Gastroesophageal sphincter (tissue), 4 donors: ENCODE data around the gene CTNND2. TPM values are rescaled to one million over a fixed set of nuclear protein-coding genes. Genes with fewer than 3 reads are reported as not detected.

ENCODE experiments used
- ATAC-seq: fragments of 150-250 bp; one replicate; pipeline ENCODE4 v1.9.1; 2016; ENCODE audit warnings: mild to moderate bottlenecking, moderate library complexity
- H3K27ac ChIP-seq, 4 donors: fragments of 200-600 bp; sonication (generic) in 3 of 4; 1 replicate in 3 of 4; 2 replicates in 1 of 4; pipeline ENCODE4 v1.5.1; 2016 to 2019
- H3K27me3 ChIP-seq: fragments of 200-600 bp; sonication (generic); one replicate; pipeline ENCODE4 v1.5.1; 2019
- H3K36me3 ChIP-seq, 2 donors: fragments of 200-600 bp; sonication (generic); one replicate each; pipeline ENCODE4 v1.5.1; 2019; ENCODE audit warnings: control low read depth in 1 of 2
- H3K4me1 ChIP-seq, 3 donors: fragments of 200-600 bp; sonication (generic); 1 replicate in 2 of 3; 2 replicates in 1 of 3; pipeline ENCODE4 v1.5.1; 2016 to 2019; ENCODE audit warnings: control low read depth in 2 of 3
- H3K4me3 ChIP-seq, 2 donors: fragments of 200-600 bp; sonication (generic); one replicate each; pipeline ENCODE4 v1.5.1; 2019; ENCODE audit warnings: mild to moderate bottlenecking in 1 of 2, moderate library complexity in 1 of 2
- H3K9me3 ChIP-seq, 3 donors: fragments of 200-600 bp; sonication (generic); one replicate each; pipeline ENCODE4 v1.5.1; 2017 to 2019; ENCODE audit warnings: control low read depth in 2 of 3
- EP300 ChIP-seq: sonication (generic); formaldehyde crosslinking; IDR thresholded peaks from one replicate; pipeline ENCODE4 v1.6.1; 2017; ENCODE audit warnings: antibody characterized with exemption, mild to moderate bottlenecking
- POLR2A ChIP-seq, 2 donors: fragments of 450-650 bp; IDR thresholded peaks; one replicate each; pipeline ENCODE4 v1.6.1; 2017; ENCODE audit warnings: antibody characterized with exemption in 2 of 2, mild to moderate bottlenecking in 2 of 2, moderate library complexity in 1 of 2
- POLR2AphosphoS5 ChIP-seq: sonication (generic); formaldehyde crosslinking; IDR thresholded peaks from one replicate; pipeline ENCODE4 v1.6.1; 2017; ENCODE audit warnings: antibody characterized with exemption
- WGBS, 2 donors: methylation state at CpG; one replicate each; pipeline ENCODE4 v1.1.5; 2018; ENCODE audit warnings: low coverage in 1 of 2; 5-methylcytosine and 5-hydroxymethylcytosine counted together
- total RNA-seq, 4 donors: library from RNA; depleted of rRNA; stranded (reverse); fragments of >200 nt; gene quantifications; one replicate each; pipeline ENCODE4 v1.1.0, GENCODE V29; 2016
- TF ChIP-seq, protein P1 (sequence below), 4 experiments: fragments of 200-600 bp in 2 of 4; fragments of 450-650 bp in 2 of 4; sonication (generic) in 1 of 4; IDR thresholded peaks; one replicate each; pipeline ENCODE4 v1.5.1; 2017 to 2019; ENCODE audit warnings: antibody characterized with exemption in 4 of 4, mild to moderate bottlenecking in 2 of 4, moderate library complexity in 2 of 4

Gene CTNND2
- total RNA-seq, 4 donors from 2014 or later: 0.40 to 3.1 (median 1.9) TPM

- Histone ChIP-seq H3K4me3 (no peak overlapping the region), H3K36me3 (no peaks in the 10 kb centered on the region), H3K27me3 (no peaks in the 10 kb centered on the region), H3K27ac (no peak overlapping the region), H3K9me3 (no peaks in the 10 kb centered on the region), H3K4me1 (no peaks in the 10 kb centered on the region)
- WGBS, 2 donors: 81 to 87% methylated on average over 7 of the region's 7 CpGs
- TF ChIP-seq, protein P1, sequence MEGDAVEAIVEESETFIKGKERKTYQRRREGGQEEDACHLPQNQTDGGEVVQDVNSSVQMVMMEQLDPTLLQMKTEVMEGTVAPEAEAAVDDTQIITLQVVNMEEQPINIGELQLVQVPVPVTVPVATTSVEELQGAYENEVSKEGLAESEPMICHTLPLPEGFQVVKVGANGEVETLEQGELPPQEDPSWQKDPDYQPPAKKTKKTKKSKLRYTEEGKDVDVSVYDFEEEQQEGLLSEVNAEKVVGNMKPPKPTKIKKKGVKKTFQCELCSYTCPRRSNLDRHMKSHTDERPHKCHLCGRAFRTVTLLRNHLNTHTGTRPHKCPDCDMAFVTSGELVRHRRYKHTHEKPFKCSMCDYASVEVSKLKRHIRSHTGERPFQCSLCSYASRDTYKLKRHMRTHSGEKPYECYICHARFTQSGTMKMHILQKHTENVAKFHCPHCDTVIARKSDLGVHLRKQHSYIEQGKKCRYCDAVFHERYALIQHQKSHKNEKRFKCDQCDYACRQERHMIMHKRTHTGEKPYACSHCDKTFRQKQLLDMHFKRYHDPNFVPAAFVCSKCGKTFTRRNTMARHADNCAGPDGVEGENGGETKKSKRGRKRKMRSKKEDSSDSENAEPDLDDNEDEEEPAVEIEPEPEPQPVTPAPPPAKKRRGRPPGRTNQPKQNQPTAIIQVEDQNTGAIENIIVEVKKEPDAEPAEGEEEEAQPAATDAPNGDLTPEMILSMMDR (IDR thresholded peaks at IDR 0.05): no peak
- TF ChIP-seq POLR2A (IDR thresholded peaks at IDR 0.05) (no peak), EP300 (no peak)
- no peak for ATAC-seq
Measured at GRCh38 chr5:11692636-11693035, 211.6 kb downstream of the CTNND2 start.

- TF ChIP-seq EP300 (no peak), POLR2AphosphoS5 (no peak)
- WGBS, 2 donors: 50% methylated on average over 1 of the region's 1 CpG; no CpG with 5 or more reads in 1 of the 2 donors
- ATAC-seq: no peak
- no peak overlapping the region for H3K4me3 ChIP-seq
- H3K4me1 ChIP-seq: no peaks in the 10 kb centered on the region
- no peaks in the 10 kb centered on the region for H3K9me3 ChIP-seq
- H3K36me3 ChIP-seq: no peaks in the 10 kb centered on the region
- H3K27ac ChIP-seq: no peak overlapping the region
- H3K27me3 ChIP-seq: no peaks in the 10 kb centered on the region
Measured at GRCh38 chr5:11687498-11687897, 216.7 kb downstream of the CTNND2 start.

DNA sequence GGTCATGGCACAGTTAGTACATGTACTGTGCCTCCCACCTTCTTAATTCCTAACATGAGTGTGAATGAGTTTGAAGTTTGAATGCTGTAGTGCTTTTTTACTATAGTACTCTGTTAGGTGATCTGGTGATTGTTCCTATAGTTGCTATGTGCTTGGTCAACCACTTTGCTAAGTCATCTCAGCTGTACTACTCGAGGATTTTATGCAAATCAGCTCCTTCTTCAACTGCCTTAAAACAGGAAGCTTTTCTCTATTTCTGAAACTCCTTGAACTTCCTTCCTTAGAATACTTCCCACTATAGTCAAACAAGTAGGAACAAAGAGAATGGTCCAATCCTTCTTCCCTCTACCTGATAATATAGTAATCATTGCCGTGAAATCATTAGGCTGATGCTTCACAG is 219.6 kb downstream of the CTNND2 start:
- 47 to 100% methylated on average over 2 of the region's 2 CpGs for WGBS, 2 donors
- H3K4me3 ChIP-seq: no peak overlapping the region
- no peak for ATAC-seq
- no peaks in the 10 kb centered on the region for H3K36me3 ChIP-seq
- TF ChIP-seq EP300 (no peak), POLR2AphosphoS5 (no peak), POLR2A (IDR thresholded peaks at IDR 0.05) (no peak)
- TF ChIP-seq, protein P1 (IDR thresholded peaks at IDR 0.05): no peak
- no peaks in the 10 kb centered on the region for H3K27me3 ChIP-seq
- no peaks in the 10 kb centered on the region for H3K9me3 ChIP-seq
- H3K27ac ChIP-seq: no peak overlapping the region
- H3K4me1 ChIP-seq: no peaks in the 10 kb centered on the region

GRCh38 chr5:11683666-11684065 is 220.6 kb downstream of the CTNND2 start:
- TF ChIP-seq POLR2A (IDR thresholded peaks at IDR 0.05) (no peak), POLR2AphosphoS5 (no peak), EP300 (no peak)
- TF ChIP-seq, protein P1 (IDR thresholded peaks at IDR 0.05): no peak
- ATAC-seq: no peak
- Histone ChIP-seq H3K27ac (no peak overlapping the region), H3K27me3 (no peaks in the 10 kb centered on the region), H3K9me3 (no peaks in the 10 kb centered on the region), H3K4me1 (no peaks in the 10 kb centered on the region), H3K4me3 (no peak overlapping the region), H3K36me3 (no peaks in the 10 kb centered on the region)
- WGBS, 2 donors: 67 to 73% methylated on average over 1 to 2 of the region's 2 CpGs

DNA sequence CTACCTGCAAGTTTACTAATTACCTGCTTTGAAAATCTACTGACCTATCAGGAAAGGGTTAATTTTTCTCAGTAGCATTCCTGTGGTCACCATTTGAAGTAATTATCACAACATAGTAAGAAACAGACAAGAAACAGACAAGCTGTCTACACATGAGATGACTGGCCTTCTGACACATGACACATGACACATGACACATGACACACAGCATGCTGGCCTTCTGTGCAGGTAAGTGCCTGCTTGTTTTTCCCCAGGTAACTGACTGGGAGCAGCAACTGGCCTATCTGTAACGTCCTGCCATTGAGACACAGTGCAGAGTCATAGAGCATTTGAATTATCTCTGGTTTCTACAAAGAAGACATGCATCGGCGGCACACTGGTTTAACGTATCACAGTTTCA is 222.4 kb downstream of the CTNND2 start:
- no peaks in the 10 kb centered on the region for H3K27me3 ChIP-seq
- H3K9me3 ChIP-seq: no peaks in the 10 kb centered on the region
- no peak overlapping the region for H3K27ac ChIP-seq
- no peak for TF ChIP-seq POLR2AphosphoS5
- no peak for TF ChIP-seq POLR2A (IDR thresholded peaks at IDR 0.05)
- no peak for TF ChIP-seq EP300
- TF ChIP-seq, protein P1 (IDR thresholded peaks at IDR 0.05): no peak
- H3K4me3 ChIP-seq: no peak overlapping the region
- WGBS, 2 donors: 73 to 100% methylated on average over 3 to 4 of the region's 4 CpGs
- ATAC-seq: no peak
- H3K4me1 ChIP-seq: no peaks in the 10 kb centered on the region
- H3K36me3 ChIP-seq: no peaks in the 10 kb centered on the region
